ENCODE results near the gene ATP2C2.

DNA sequence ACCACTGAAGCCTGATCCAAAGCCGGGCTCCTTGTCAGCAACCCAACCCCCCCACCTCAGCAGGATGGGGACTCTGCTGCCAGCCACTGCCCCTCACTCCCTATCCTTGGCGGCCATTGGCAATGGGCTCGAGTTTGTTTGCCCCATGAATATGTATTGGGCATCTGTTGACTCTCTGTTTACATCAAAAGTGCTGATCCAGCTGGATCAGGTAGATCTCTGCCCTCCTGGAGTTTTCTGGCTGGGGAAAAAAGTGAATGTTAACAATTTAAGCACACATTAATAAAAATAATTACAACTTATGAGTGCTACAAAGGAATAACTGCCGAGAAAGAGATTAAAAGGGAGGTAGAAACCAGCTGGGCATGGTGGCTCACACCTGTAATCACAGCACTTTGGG lies 62.5 kb downstream of the ATP2C2 start:
- TF ChIP-seq CTCF (conservative IDR thresholded peaks at IDR 0.05; ENCODE audit: low read depth, low read length) (no peak), EZH2 (IDR thresholded peaks at IDR 0.05; ENCODE audit: low read length, unreplicated experiment) (no peak), EZH2phosphoT487 (IDR thresholded peaks at IDR 0.05; ENCODE audit: borderline replicate concordance, low read length) (no peak)
